Measurements from ENCODE around the gene INPP4A. TPM values are rescaled to one million over a fixed set of nuclear protein-coding genes. Genes with fewer than 3 reads are reported as not detected.

INPP4A gene
- total and polyA plus RNA-seq, 10 of the 15 experiments (the other 5 are each of a cell fraction or from before 2014, with no cell fraction given), result 4.7 to 62.3 (median 36.9) TPM

DNA sequence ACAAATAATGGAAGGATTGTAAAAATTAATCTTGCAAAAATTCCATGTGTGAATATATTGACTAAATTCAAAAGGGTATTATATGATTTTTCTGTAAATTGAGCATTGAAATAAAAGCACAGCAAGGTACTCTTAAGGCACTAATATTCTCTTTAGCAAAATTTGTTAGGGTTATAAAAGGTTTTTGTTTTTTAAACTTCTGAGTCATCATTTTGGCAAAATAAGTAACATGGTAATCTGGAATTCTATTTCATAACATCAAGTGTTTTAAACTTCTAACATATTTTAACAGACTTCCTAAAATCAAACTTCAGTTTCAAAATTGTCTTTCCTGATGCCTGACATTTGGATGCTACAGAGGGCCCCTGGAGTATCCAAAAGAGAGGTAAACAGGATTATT, 12.5 kb upstream of the INPP4A start (continued):
- TF ChIP-seq RCOR1 (conservative IDR thresholded peaks at IDR 0.05; ENCODE audit: low read depth, low read length), result no peak
- no peak for TF ChIP-seq LARP7 (IDR thresholded peaks at IDR 0.05)
- no peak for TF ChIP-seq CEBPB (IDR thresholded peaks at IDR 0.05; ENCODE audit: borderline replicate concordance in 1 of 2, low read depth in 2 of 2, low read length in 2 of 2)
- no peak for TF ChIP-seq RFX5 (IDR thresholded peaks at IDR 0.05; ENCODE audit: low read depth, low read length)
- TF ChIP-seq, protein P1, sequence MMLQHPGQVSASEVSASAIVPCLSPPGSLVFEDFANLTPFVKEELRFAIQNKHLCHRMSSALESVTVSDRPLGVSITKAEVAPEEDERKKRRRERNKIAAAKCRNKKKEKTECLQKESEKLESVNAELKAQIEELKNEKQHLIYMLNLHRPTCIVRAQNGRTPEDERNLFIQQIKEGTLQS (IDR thresholded peaks at IDR 0.05; ENCODE audit: borderline replicate concordance, extremely low read depth, low read depth, low read length), result no peak

DNA sequence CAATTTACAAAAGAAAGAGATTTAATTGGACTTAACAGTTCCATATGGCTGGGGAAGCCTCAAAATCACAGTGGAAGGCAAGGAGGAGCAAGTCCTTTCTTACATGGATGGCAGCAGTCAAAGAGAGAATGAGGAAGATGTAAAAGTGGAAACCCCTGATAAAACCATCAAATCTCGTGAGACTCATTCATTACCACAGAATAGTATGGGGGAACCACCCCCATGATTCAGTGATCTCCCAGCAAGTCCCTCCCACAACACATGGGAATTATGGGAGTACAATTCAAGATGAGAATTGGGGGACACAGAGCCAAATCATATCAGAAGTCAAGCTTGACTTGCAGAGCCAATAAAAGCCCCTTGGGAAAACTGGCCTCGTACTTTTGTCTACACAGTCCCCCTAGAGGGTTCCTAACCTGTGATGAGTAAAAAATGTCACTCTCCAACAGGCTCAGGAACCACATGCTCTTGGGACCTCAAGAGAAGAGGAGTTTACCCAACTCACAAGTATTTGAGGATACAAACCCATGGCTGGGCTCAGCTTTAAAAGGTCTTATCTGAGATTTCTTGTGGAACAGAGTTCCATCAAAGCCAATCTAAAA, 11.2 kb upstream of the INPP4A start:
- no peak overlapping the region for H2AFZ ChIP-seq (ENCODE audit: control insufficient read depth, low read depth, low read length)
- H3K36me3 ChIP-seq (ENCODE audit: control insufficient read depth in 2 of 2, insufficient read depth in 2 of 2, low read length in 1 of 2), result no peaks in the 10 kb centered on the region
- ChIA-PET POLR2A (no interaction called here), RAD21 (ENCODE audit: unreplicated experiment) (interaction anchor here (1.1 kb wide), 1 partner anchor 32 kb away, joined by 3 read pairs; no protein-coding TSS in a partner anchor), SMC1A (ENCODE audit: uncharacterized antibody, unreplicated experiment) (interaction anchor here (0.6 to 1.1 kb wide), 3 partner anchors 13 to 274 kb away, joined by 3 to 4 read pairs (median 3); no protein-coding TSS in a partner anchor), CTCF (interaction anchor here (0.9 kb wide), 1 partner anchor 136 kb away, joined by 3 read pairs; no protein-coding TSS in a partner anchor)
- no peaks in the 10 kb centered on the region for H3K27me3 ChIP-seq (replicated peaks in 1 of 2; ENCODE audit: control insufficient read depth in 2 of 2, insufficient read depth in 2 of 2, low read length in 1 of 2)
- no peak overlapping the region for H3K4me3 ChIP-seq
- H3K9ac ChIP-seq (ENCODE audit: control insufficient read depth, insufficient read depth, low read length), result no peak overlapping the region
- H3K9me3 ChIP-seq (replicated peaks; ENCODE audit: control insufficient read depth, insufficient read depth, low read length), result peaks cover 5% of the 10 kb centered on the region; the same call in 2 of the 3 replicates
- ATAC-seq, result no peak
- no peak overlapping the region for H3K27ac ChIP-seq (ENCODE audit: control insufficient read depth, insufficient read depth)
- no peaks in the 10 kb centered on the region for H4K20me1 ChIP-seq (ENCODE audit: control insufficient read depth, insufficient read depth)
- BruUV-seq (replicated peaks), result no TSS peak
- no peak for DNase-seq (ENCODE audit: low read depth, low spot score)
- FAIRE-seq, result no peak
- WGBS (ENCODE audit: insufficient coverage, insufficient replicate concordance, low lambda C conversion rate, missing lambda C conversion rate), result 4% methylated on average over 2 of the region's 2 CpGs
- in situ Hi-C loops (cut with MboI), result no loop called here
- intact Hi-C loops (cut with micrococcal nuclease; ENCODE audit: unreplicated experiment), result no loop called here
- no peaks in the 10 kb centered on the region for H3K79me2 ChIP-seq (ENCODE audit: control insufficient read depth, insufficient read depth, low read length)
- no peak overlapping the region for H3K4me2 ChIP-seq (ENCODE audit: control insufficient read depth, insufficient read depth)
- peaks cover 7% of the 10 kb centered on the region for H3K4me1 ChIP-seq (ENCODE audit: control insufficient read depth, insufficient read depth, low read length)
- TF ChIP-seq EED (IDR thresholded peaks at IDR 0.05; ENCODE audit: low read depth) (no peak), SMAD5 (IDR thresholded peaks at IDR 0.05; ENCODE audit: low read depth) (no peak), GATAD2B (conservative IDR thresholded peaks at IDR 0.05; ENCODE audit: low read depth) (no peak), SMARCA5 (IDR thresholded peaks at IDR 0.05) (no peak), BCL11A (IDR thresholded peaks at IDR 0.05; ENCODE audit: low read depth, low read length) (no peak), TCF7 (IDR thresholded peaks at IDR 0.05; ENCODE audit: borderline replicate concordance) (no peak), PAX5 (IDR thresholded peaks at IDR 0.05; ENCODE audit: borderline replicate concordance, low read depth, low read length) (no peak), ZBTB4 (CRISPR knock-in tag; IDR thresholded peaks at IDR 0.05) (no peak), BRCA1 (IDR thresholded peaks at IDR 0.05; ENCODE audit: low read depth, low read length) (no peak), BACH1 (IDR thresholded peaks at IDR 0.05; ENCODE audit: borderline replicate concordance) (no peak), IRF5 (IDR thresholded peaks at IDR 0.05; ENCODE audit: borderline replicate concordance) (no peak)
- TF ChIP-seq, protein P2, sequence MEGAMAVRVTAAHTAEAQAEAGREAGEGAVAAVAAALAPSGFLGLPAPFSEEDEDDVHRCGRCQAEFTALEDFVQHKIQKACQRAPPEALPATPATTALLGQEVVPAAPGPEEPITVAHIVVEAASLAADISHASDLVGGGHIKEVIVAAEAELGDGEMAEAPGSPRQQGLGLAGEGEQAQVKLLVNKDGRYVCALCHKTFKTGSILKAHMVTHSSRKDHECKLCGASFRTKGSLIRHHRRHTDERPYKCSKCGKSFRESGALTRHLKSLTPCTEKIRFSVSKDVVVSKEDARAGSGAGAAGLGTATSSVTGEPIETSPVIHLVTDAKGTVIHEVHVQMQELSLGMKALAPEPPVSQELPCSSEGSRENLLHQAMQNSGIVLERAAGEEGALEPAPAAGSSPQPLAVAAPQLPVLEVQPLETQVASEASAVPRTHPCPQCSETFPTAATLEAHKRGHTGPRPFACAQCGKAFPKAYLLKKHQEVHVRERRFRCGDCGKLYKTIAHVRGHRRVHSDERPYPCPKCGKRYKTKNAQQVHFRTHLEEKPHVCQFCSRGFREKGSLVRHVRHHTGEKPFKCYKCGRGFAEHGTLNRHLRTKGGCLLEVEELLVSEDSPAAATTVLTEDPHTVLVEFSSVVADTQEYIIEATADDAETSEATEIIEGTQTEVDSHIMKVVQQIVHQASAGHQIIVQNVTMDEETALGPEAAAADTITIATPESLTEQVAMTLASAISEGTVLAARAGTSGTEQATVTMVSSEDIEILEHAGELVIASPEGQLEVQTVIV (IDR thresholded peaks at IDR 0.05; ENCODE audit: borderline replicate concordance, partially characterized antibody), result no peak

Measured in GM12878 (cell line).